Measurements from ENCODE around the gene COASY.

GRCh38 chr17:42547001-42547461, 14.9 kb upstream of the COASY start:
- no peak for TF ChIP-seq CTCF (IDR thresholded peaks at IDR 0.05; ENCODE audit: low read depth, low read length)
- no peak for TF ChIP-seq EZH2phosphoT487 (IDR thresholded peaks at IDR 0.05; ENCODE audit: low read depth)

All from OCI-LY3 (cell line).